Globus pallidus (tissue), 1 donor: ENCODE data around the gene DOCK1.

Experiments
- DNase-seq: peaks from one replicate; pipeline ENCODE4 v3.0.0-alpha.2; 2015; ENCODE audit warnings: low spot score

Gene DOCK1

DNA sequence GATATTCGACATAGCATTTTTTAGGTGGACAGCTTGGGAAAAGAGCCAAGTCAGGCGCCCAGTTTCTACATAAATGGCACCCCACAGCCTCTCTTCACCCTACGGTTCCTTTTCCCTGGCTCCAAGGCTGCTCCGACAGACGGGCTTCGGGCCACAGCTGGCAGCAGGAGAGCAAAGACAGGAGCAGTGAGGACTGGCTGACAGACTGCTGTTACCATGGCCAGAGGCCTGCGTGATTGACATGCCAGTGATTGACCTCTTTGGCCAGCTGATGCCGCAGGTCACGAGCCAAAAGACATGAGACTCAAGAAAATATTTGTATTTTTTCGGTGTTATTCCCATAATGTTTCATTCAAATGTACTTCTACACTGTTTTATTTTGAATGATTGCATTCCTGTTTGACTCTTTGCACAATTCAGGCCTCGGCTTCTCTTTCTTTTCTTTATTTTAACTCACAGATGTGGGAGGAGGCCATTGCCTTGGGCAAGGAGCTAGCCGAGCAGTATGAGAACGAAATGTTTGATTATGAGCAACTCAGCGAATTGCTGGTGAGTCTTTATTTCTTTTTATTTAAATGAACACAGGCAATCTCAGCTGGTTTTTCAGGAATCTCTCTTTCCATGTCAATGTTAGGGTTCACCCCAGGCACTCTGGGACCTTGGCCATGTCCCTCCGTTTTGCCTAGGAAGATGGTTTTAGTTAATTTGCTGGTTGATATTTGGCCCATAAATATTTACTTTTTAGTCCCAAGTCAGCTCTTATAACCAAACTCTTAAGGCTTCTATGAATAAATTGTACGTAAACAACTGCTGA is 497.6 kb downstream of the DOCK1 start:
- DNase-seq = no peak

DNA sequence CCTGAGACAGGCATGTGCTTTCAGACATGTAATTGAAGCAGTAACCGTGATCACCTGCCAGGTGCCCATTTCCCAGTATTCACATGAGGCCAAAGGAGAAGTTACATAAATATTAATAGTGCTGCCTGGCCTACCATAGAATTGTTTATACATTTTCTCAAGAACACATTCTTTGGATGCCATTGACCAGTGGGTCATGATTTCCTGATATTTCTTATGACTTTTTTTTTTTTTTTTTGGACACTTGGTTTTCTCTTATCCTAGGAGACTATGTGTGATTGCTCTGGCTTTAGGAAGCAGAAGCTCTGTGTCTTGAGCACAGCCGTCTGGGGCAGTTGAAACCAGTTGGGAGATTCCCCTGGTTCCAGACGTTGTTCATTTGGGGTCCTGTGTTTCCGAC is 500.0 kb downstream of the DOCK1 start:
- DNase-seq = no peak

DNA sequence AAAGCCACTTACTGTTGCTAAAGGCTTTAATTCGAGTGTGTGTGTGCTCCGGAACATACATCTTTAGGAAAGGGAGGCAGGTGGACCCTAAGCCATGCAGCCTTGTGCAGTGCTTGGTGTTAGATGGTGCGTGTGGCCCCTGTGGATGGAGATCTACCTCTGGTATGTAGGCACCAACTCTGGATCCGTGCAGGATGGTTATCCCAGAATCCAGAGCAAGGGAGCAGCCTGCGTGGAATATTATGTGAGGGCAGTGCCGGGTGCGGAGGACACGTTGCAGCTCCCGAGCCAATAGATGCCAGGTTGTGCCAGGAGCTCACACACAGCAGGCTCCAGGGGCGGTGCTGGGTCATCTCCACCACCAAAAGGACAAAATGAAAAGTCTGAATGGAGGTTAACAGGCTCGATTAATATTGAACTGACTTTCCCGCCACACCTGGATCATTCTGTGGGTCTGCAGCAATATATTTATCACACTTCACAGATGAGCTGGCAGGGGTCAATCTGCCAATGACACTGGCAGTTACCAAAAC is 500.9 kb downstream of the DOCK1 start:
- DNase-seq = no peak

GRCh38 chr10:127407551-127407950 is 502.3 kb downstream of the DOCK1 start:
- DNase-seq = no peak

- no peak for DNase-seq
Measured at GRCh38 chr10:127408112-127408710, 503.0 kb downstream of the DOCK1 start.

DNA sequence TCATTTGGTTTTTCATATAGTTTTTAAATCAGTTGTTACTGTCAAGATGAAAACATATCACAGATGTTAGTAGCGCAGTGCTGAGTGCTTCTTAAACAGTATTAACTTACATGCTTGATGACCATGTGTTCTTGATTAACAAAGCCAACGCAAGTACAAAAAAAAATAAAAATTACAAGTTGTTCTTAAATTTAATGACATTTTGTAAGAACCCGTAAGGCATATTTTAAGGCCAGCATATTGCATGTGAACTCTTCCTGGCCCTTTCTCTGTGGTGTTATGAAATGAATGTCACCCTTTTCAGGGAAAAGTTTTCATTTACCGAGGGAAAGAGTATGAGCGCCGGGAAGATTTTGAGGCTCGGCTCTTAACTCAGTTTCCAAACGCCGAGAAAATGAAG is 503.5 kb downstream of the DOCK1 start:
- DNase-seq = no peak

GRCh38 chr10:127410030-127410429 is 504.8 kb downstream of the DOCK1 start:
- DNase-seq = no peak

DNA sequence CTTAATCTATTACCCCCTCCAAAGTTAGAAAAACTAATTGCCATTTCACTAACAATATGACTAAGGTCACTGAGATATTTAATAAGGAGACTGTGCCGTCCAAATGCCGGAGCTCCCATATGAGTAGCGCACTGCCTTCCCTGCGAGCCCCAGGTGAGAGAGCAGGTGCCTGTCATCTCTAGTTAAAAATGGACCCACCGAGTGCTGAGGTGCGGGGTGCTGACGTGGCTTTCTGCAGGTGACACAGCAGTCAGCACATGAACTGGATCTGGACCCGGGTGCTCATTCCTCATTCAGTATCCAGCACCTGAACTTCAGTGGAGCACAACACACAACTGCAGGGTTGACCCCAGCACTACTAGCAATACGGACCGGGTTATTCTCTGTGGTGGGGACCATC is 505.8 kb downstream of the DOCK1 start:
- no peak for DNase-seq

DNA sequence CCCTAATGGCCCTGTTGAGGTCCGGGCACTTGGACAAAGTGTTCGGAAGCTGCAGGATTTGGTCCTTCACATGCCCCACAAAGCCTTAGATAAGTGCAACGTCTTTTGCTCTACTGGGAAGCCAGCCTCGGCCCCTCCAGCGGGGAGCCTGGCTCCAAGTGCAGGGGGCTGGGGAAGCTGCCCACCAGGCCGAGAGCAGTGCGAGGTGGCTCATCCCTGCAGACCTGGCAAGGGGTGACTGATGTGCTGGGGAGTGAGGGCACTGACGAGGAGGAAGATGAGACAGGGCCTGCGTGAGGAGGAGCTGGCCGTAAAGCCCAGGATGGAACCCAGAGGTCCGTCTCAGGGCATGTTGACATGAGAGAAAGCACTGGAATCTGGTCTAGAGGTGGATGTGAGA is 508.1 kb downstream of the DOCK1 start:
- DNase-seq = no peak

- no peak for DNase-seq
Measured at GRCh38 chr10:127414024-127414423, 508.8 kb downstream of the DOCK1 start.

DNA sequence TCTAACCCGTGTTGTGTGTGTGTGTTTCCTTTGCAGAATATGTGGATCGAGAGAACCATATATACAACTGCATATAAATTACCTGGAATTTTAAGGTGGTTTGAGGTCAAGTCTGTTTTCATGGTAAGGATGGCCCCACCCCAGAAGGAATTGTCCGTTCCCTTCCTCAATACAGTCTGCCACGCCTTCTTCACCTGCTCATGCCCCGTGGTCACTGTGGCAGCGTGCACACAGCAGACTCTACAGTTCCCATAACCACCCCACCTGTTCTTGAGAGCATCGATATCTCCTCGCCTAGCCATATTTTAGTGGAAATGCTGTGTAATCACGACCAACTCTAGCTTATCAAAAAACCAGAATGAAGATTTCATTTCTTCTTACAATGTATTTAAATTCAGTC is 509.9 kb downstream of the DOCK1 start:
- DNase-seq = no peak

GRCh38 chr10:127415901-127416581 is 510.8 kb downstream of the DOCK1 start:
- no peak for DNase-seq

- DNase-seq = no peak
Measured at GRCh38 chr10:127417031-127417430, 511.8 kb downstream of the DOCK1 start.

GRCh38 chr10:127417686-127418401 is 512.6 kb downstream of the DOCK1 start:
- no peak for DNase-seq

DNA sequence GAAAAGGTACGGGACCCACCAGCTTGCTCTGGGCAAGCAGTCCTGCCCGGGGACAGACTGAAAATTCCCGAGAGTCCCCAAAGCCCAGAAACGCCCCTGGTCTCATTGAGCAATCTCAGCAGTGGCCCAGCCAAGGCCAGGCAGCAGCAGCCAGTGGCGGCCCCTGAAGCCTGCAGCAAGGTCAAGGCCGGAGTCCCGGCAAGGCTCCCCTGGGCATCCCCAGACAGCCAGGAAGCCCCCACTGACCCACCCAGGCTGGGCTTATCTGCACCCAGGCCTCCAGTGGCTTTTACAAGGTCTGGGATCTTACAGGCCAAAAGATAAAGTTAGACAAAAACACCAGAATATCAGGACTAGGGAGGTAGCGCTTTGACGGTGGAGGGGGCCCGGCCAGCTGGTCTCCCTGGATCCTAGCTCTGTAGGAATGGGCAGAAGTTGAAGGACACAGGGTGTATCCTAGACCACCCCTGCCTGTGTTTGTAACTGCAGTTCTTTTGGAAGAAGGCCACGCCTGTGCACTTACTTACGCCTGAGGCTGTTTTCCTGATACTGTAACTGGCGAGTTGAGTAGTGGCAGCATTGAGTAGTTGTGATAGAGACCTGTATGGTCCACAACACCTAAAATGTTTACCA is 513.4 kb downstream of the DOCK1 start:
- DNase-seq = no peak

DNA sequence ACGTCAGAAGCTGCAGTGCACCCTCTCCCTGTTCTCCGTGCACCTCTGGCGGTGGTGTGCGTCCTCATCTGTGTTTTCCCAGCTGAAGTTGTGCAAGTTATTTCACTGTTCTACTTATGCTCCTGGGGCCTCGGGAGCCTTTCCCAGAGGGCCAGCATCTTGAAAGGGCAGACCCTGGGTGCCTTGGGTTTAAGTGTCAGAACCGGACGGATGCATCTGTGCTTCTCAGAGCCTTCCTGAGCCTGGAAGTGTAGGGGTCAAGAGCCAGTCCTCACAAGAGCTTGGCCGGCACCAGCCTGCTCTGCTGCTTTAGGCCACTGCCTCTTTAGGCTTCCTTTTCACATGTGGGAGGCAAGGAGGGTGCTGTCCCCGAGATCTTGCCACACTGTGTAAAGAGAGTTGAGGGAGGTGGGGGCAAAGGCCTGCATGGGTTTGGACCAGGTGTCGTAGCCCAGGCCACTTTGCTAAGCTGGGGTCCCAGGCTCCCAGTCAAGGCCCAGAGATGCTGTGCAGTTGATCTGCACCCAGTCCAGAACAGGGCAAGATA is 515.0 kb downstream of the DOCK1 start:
- DNase-seq = no peak

GRCh38 chr10:127423218-127423915 is 518.1 kb downstream of the DOCK1 start:
- no peak for DNase-seq

DNA sequence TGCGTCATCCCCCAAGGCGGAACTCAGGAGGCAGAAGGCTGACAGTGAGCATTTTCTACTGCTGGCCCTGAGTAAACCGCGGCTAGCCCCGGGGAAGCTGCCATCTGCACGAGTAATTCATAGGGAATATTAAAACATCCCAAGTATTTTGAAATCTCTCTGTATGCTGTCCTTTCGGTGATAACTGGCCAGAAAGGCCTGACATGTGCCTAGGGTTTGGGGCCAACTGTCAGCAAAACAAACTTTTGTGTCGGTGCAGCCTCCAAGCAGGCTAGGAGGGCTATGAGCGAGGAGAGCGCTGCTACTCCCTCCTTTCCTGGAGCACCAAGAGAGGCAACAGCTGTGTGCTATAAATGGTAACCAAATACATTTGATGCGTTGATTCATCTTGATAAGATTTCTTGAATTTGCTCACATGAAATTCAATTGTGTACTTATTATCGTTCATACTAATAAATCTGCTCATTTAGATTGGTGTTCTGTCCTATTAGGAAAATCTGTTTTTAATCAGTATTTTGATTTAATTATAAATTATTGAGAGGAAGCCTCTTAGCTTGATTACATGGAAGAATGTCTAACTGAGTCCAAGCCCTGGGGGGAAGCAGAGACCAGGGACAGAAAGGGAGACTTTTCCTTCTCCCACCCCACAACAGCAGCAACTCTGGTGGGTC is 519.5 kb downstream of the DOCK1 start:
- no peak for DNase-seq

DNA sequence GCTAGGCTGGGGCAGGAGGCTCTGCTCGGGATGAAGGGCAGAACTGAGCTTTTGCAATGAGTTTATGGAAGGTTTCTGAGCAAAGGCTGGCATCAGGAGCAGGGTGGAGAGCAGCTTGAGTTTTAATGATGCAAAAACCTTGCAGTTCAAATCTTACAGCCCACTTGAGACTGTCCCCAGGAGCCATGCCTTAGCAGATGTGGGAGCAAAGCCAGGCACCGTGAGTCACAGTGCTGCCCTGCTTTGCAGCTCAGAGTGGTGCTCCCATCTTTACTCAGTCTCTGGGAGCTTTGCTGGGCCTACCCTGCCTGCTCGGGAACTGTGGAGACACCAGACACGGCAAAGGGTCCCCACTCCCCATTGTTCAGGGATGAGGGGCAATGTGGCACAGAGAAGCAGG is 521.5 kb downstream of the DOCK1 start:
- DNase-seq = no peak

GRCh38 chr10:127427926-127428325 is 522.7 kb downstream of the DOCK1 start:
- no peak for DNase-seq
